Measurements from ENCODE around the gene PHF19.

PHF19 gene

GRCh38 chr9:120912958-120913646, 36.1 kb upstream of the PHF19 start:
- no peak for FAIRE-seq

- FAIRE-seq: no peak
Observed at GRCh38 chr9:120911295-120911837, 34.4 kb upstream of the PHF19 start.

GRCh38 chr9:120910643-120911042, 33.7 kb upstream of the PHF19 start:
- FAIRE-seq: no peak

- FAIRE-seq: no peak
Observed at GRCh38 chr9:120909904-120910303, 32.9 kb upstream of the PHF19 start.

GRCh38 chr9:120905315-120906164, 28.6 kb upstream of the PHF19 start:
- FAIRE-seq: no peak

- no peak for FAIRE-seq
Observed at GRCh38 chr9:120904978-120905301, 28.0 kb upstream of the PHF19 start.

GRCh38 chr9:120904061-120904977, 27.3 kb upstream of the PHF19 start:
- FAIRE-seq: no peak

GRCh38 chr9:120902569-120903535, 25.9 kb upstream of the PHF19 start:
- no peak for FAIRE-seq

GRCh38 chr9:120901755-120902568, 25.0 kb upstream of the PHF19 start:
- no peak for FAIRE-seq

GRCh38 chr9:120900824-120901223, 23.8 kb upstream of the PHF19 start:
- FAIRE-seq: no peak

GRCh38 chr9:120899490-120900068, 22.6 kb upstream of the PHF19 start:
- FAIRE-seq: no peak

GRCh38 chr9:120898396-120898795, 21.4 kb upstream of the PHF19 start:
- FAIRE-seq: no peak

- FAIRE-seq: no peak
Observed at GRCh38 chr9:120895951-120896350, 19.0 kb upstream of the PHF19 start.

GRCh38 chr9:120894321-120895148, 17.5 kb upstream of the PHF19 start:
- no peak for FAIRE-seq

GRCh38 chr9:120893611-120894307, 16.8 kb upstream of the PHF19 start:
- no peak for FAIRE-seq

- FAIRE-seq: no peak
Observed at GRCh38 chr9:120892748-120893610, 16.0 kb upstream of the PHF19 start.

GRCh38 chr9:120891884-120892747, 15.1 kb upstream of the PHF19 start:
- no peak for FAIRE-seq
